Body of pancreas (tissue), 4 donors: ENCODE measurements around the gene ADPRHL1. TPM values are rescaled to one million over a fixed set of nuclear protein-coding genes. Genes with fewer than 3 reads are reported as not detected.

ENCODE experiments used
- ATAC-seq: fragments of 150-250 bp; one replicate; pipeline ENCODE4 v1.9.1; 2016
- DNase-seq, 4 donors: peaks; one replicate each; pipeline ENCODE4 v3.0.0-alpha.2; 2019
- H3K27ac ChIP-seq, 4 donors: fragments of 200-600 bp; sonication (generic); 1 replicate in 3 of 4; 2 replicates in 1 of 4; pipeline versions ENCODE4 v1.5.1 to v1.6.1; 2016 to 2019; ENCODE audit warnings: mild to moderate bottlenecking in 1 of 4, mixed read lengths in 1 of 4, moderate library complexity in 1 of 4
- H3K27me3 ChIP-seq, 2 donors: fragments of 200-600 bp; sonication (generic); one replicate each; pipeline ENCODE4 v1.6.0; 2016; ENCODE audit warnings: mild to moderate bottlenecking in 1 of 2
- H3K36me3 ChIP-seq, 2 donors: fragments of 200-600 bp; sonication (generic); replicated peaks in 1 of 2; 2 replicates each; pipeline ENCODE4 v1.5.1; 2016; ENCODE audit warnings: low read depth in 2 of 2; ENCODE audit not compliant: insufficient read depth in 1 of 2
- H3K4me1 ChIP-seq: fragments of 200-600 bp; sonication (generic); one replicate; pipeline ENCODE4 v1.6.0; 2016
- H3K4me3 ChIP-seq, 2 donors: fragments of 200-600 bp; sonication (generic); 1 replicate in 1 of 2; 2 replicates in 1 of 2; pipeline ENCODE4 v1.5.1; 2016 to 2019
- H3K9me3 ChIP-seq, 3 donors: fragments of 200-600 bp; sonication (generic); 1 replicate in 2 of 3; 2 replicates in 1 of 3; pipeline ENCODE4 v1.5.1; 2016
- CTCF ChIP-seq, 7 experiments: fragments of 450-650 bp in 4 of 7; fragments of 200-600 bp in 3 of 7; sonication (generic) in 3 of 7; IDR thresholded peaks; one replicate each; pipeline ENCODE4 v1.5.1; 2016 to 2019; ENCODE audit warnings: antibody characterized with exemption in 7 of 7
- POLR2A ChIP-seq, 3 donors: fragments of 450-650 bp; IDR thresholded peaks; one replicate each; pipeline ENCODE4 v1.6.1; 2016; ENCODE audit warnings: antibody characterized with exemption in 3 of 3, mild to moderate bottlenecking in 2 of 3
- WGBS, 2 donors: methylation state at CpG; one replicate each; pipeline ENCODE4 v1.1.5; 2017; 5-methylcytosine and 5-hydroxymethylcytosine counted together
- intact Hi-C: fragments of 100-400 bp; cut with DNase I; formaldehyde crosslinking; loops from one replicate; pipeline ENCODE4 v1.15.1; 2023
- total RNA-seq, 2 donors: library from RNA; depleted of rRNA; stranded (reverse); fragments of >200 nt; gene quantifications; one replicate each; pipeline ENCODE4 v1.1.0, GENCODE V29; 2016

Gene ADPRHL1
- total RNA-seq, 2 donors from 2014 or later = 6.0 to 15.8 TPM

- intact Hi-C loops = no loop called here
- 31% methylated on average over 8 of the region's 8 CpGs for WGBS, 2 donors
- Histone ChIP-seq H3K27ac (no peak overlapping the region), H3K9me3 (no peaks in the 10 kb centered on the region), H3K36me3 (no peaks in the 10 kb centered on the region), H3K4me1 (peaks cover 45% of the 10 kb centered on the region), H3K27me3 (no peaks in the 10 kb centered on the region), H3K4me3 (no peak overlapping the region)
- no peak for TF ChIP-seq CTCF (IDR thresholded peaks at IDR 0.05)
- no peak for TF ChIP-seq POLR2A (IDR thresholded peaks at IDR 0.05)
- DNase-seq (peak in 1 of 4 donors; percentile 32), ATAC-seq (no peak)
Observed at GRCh38 chr13:113489171-113489548, 35.9 kb upstream of the ADPRHL1 start.

DNA sequence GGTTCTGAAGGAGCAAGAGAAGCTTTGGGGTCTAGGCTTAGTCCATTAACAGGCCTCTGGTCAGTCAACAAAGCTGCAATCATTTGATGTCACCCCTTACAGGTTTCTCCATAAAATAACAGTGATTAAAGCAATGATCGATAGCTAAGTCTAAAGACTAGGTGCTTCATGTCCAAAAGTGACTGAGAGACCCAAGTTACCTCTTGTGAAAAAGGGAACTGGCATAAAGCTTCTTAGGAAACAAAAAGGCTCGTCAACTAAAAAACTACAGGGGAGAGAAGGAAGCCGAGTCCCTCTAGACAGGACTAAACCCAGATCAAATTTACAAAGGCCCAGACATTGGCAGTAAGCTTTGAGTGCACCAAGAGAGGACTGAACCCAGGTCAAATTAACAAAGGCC is 35.0 kb upstream of the ADPRHL1 start:
- DNase-seq (no peak), ATAC-seq (no peak)
- Histone ChIP-seq H3K9me3 (no peaks in the 10 kb centered on the region), H3K27ac (no peak overlapping the region), H3K4me3 (no peak overlapping the region), H3K36me3 (no peaks in the 10 kb centered on the region), H3K4me1 (peaks cover 36% of the 10 kb centered on the region), H3K27me3 (no peaks in the 10 kb centered on the region)
- intact Hi-C loops = no loop called here
- WGBS, 2 donors = 80 to 85% methylated on average over 3 of the region's 3 CpGs
- TF ChIP-seq POLR2A (IDR thresholded peaks at IDR 0.05) (no peak), CTCF (IDR thresholded peaks at IDR 0.05) (no peak)

DNA sequence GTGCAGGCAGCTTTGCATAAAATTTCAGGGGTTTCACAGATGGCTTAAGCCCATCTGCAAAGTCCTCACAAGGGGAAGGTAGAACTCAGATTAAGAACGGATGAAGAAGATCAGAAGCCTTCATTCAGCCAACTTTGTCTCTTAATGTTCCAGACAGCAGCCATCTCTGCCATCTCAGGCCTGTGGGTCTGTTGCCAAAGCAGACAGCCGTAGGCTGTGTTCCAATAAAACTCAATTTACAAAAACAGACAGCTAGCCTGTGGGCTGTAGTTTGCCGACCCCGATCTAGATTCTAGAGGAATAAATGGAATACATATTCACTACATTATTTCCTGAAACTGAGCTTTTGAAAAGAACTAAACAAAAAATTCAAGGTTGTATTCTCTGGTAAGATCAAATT is 33.4 kb upstream of the ADPRHL1 start:
- no peak for DNase-seq
- intact Hi-C loops = no loop called here
- ATAC-seq = no peak

DNA sequence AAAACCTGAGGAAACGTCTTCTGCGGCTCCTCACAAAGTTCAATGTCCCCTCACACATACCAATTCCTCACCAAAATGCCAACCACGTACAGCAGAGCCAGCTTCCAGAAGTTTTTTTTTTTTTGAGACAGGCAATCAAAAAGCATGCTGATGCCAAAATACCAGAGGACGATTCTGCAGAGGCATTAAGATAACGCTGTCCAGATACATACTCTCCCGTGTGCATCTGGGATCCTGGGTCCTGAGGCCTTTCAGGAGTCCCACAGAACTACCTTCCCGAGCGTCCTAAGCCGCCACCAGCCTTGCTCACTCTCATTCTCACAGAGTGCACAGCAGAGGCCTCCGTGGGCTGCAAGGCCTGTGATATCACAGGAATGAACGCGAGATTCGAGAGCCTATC is 32.3 kb upstream of the ADPRHL1 start:
- Histone ChIP-seq H3K36me3 (no peaks in the 10 kb centered on the region), H3K27ac (no peak overlapping the region), H3K9me3 (no peaks in the 10 kb centered on the region), H3K27me3 (no peaks in the 10 kb centered on the region), H3K4me3 (no peak overlapping the region), H3K4me1 (peaks cover 17% of the 10 kb centered on the region)
- ATAC-seq = no peak
- intact Hi-C loops = no loop called here
- no peak for TF ChIP-seq POLR2A (IDR thresholded peaks at IDR 0.05)
- no peak for TF ChIP-seq CTCF (IDR thresholded peaks at IDR 0.05)
- no peak for DNase-seq
- 69 to 70% methylated on average over 13 of the region's 13 CpGs for WGBS, 2 donors

More for the DNA sequence above, 33.4 kb upstream of the ADPRHL1 start:
- Histone ChIP-seq H3K36me3 (no peaks in the 10 kb centered on the region), H3K4me1 (peaks cover 20% of the 10 kb centered on the region), H3K27me3 (no peaks in the 10 kb centered on the region), H3K9me3 (no peaks in the 10 kb centered on the region), H3K27ac (no peak overlapping the region), H3K4me3 (no peak overlapping the region)
- 68 to 72% methylated on average over 4 of the region's 4 CpGs for WGBS, 2 donors
- TF ChIP-seq CTCF (IDR thresholded peaks at IDR 0.05) (no peak), POLR2A (IDR thresholded peaks at IDR 0.05) (no peak)

DNA sequence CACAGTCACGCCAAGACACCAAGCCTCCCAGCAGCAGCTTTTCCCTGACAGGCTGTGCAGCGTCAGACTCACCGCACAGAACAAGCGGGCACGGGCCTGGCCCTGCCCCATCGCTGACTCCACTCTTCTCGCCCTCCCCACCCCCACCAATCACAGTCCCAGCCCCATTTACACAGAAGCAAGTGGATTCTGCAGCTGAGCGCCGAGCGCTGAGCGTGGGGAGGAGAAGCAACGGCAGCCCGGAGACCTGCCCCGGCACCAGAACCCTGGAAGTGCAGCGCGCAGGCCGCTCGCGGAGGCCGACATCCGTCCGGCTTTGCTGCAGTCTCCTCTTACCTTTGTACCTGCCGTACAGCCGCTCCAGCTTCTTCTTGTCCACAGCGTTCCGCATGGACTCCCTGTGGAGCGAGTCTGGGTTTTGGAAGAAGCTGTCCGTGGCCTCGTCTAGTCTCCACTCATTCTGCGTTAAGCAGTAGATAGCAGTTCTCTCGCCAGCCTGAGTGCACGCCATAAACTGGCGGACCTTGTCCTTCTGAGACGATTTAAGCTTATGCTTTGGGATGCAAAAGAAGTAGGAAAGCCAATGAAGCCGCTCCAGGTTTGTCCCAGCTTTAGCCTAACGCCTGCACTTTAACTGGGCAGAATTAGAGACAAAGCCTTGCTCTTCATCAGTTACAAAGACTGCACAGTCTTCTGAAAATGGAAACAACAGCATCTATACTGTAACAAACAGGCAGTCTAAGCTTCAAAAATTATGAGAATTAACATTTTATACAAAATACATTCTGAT is 30.4 kb upstream of the ADPRHL1 start:
- Histone ChIP-seq H3K27ac (no peak overlapping the region), H3K4me1 (peaks cover 4% of the 10 kb centered on the region), H3K9me3 (no peaks in the 10 kb centered on the region), H3K36me3 (peaks cover 0 to 3% of the 10 kb centered on the region in 2 donors), H3K27me3 (no peaks in the 10 kb centered on the region), H3K4me3 (no peak overlapping the region)
- TF ChIP-seq CTCF (IDR thresholded peaks at IDR 0.05) (no peak), POLR2A (IDR thresholded peaks at IDR 0.05) (no peak)
- DNase-seq (no peak), ATAC-seq (no peak)
- intact Hi-C loops = no loop called here
- WGBS, 2 donors = 93 to 94% methylated on average over 36 of the region's 36 CpGs
